Measurements from ENCODE around the gene COL6A2.
"Not testable (repeated sequence)": the region's sequence is repeated elsewhere in the genome, so short reads cannot be mapped to it uniquely, and the experiment has no call there.

Gene COL6A2

DNA sequence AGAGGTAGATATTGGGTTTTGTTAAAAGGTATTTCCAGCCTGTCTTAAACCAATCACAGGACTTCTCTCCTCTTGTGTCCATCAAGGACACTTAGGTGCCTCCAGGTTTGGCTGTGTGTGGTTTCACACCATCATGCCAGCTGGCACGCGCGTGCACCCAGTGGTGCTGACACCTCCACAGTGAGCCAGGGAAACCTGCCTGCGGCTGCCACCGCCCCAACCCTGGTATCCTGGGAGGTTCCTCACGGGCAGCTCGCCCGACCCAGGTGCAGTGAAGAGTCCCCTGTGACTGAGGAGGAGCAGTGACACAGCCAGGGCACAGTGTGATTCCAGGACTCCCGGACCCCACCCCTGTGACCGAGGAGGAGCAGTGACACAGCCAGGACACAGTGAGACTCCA lies 13.2 kb upstream of the COL6A2 start:
- H3K27ac ChIP-seq, result no peak overlapping the region

DNA sequence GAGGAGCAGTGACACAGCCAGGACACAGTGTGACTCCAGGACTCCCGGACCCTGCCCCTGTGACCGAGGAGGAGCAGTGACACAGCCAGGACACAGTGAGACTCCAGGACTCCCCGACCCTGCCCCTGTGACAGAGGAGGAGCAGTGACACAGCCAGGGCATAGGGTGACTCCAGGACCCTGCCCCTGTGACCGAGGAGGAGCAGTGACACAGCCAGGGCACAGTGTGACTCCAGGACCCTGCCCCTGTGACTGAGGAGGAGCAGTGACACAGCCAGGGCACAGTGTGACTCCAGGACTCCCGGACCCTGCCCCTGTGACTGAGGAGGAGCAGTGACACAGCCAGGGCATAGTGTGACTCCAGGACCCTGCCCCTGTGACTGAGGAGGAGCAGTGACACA lies 12.7 kb upstream of the COL6A2 start:
- H3K9ac ChIP-seq; H2AFZ ChIP-seq; H3K79me2 ChIP-seq; H3K4me2 ChIP-seq (ENCODE audit: low read length); H3K9me3 ChIP-seq (ENCODE audit: control insufficient read depth, low read length); H3K27ac ChIP-seq; H3K4me1 ChIP-seq; H3K36me3 ChIP-seq (ENCODE audit: control insufficient read depth, insufficient read depth, low read length); H3K4me3 ChIP-seq (ENCODE audit: low read depth, low read length); H3K27me3 ChIP-seq (ENCODE audit: control insufficient read depth, insufficient read depth, low read length): not testable (repeated sequence)

More for the DNA sequence above, 13.2 kb upstream of the COL6A2 start:
- H3K4me2 ChIP-seq (ENCODE audit: low read length), result no peak overlapping the region
- no peak overlapping the region for H3K9ac ChIP-seq
- no peak overlapping the region for H2AFZ ChIP-seq
- H3K79me2 ChIP-seq, result no peaks in the 10 kb centered on the region
- H3K9me3 ChIP-seq (ENCODE audit: control insufficient read depth, low read length), result no peaks in the 10 kb centered on the region
- no peak overlapping the region for H3K4me3 ChIP-seq (ENCODE audit: low read depth, low read length)
- no peaks in the 10 kb centered on the region for H3K36me3 ChIP-seq (ENCODE audit: control insufficient read depth, insufficient read depth, low read length)
- no peaks in the 10 kb centered on the region for H3K4me1 ChIP-seq
- no peaks in the 10 kb centered on the region for H3K27me3 ChIP-seq (ENCODE audit: control insufficient read depth, insufficient read depth, low read length)
- TF ChIP-seq CTCF (IDR thresholded peaks at IDR 0.05), result no peak

DNA sequence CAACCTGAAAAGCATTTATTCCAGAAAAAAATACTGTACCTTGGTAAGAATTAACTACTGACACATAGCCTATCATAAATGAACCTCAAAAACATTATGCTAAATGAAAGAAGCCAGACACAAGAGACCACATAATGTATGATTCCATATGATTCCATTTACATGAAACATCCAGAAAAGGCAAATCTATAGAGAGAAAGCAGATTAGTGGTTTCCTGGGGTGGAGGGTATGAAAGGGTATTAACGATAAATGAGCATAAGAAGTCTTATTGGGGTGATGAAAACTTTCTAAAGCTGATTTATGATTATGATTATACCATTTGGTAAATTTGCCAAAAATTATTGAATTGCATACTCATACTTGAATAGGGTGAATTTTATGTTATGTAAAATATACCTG lies 10.3 kb upstream of the COL6A2 start:
- no peak for TF ChIP-seq CTCF (IDR thresholded peaks at IDR 0.05)
- Histone ChIP-seq H3K4me1 (no peaks in the 10 kb centered on the region), H3K79me2 (no peaks in the 10 kb centered on the region), H3K27ac (no peak overlapping the region), H2AFZ (no peak overlapping the region), H3K36me3 (ENCODE audit: control insufficient read depth, insufficient read depth, low read length) (no peaks in the 10 kb centered on the region), H3K4me2 (ENCODE audit: low read length) (no peak overlapping the region), H3K4me3 (ENCODE audit: low read depth, low read length) (no peak overlapping the region), H3K27me3 (ENCODE audit: control insufficient read depth, insufficient read depth, low read length) (no peaks in the 10 kb centered on the region), H3K9me3 (ENCODE audit: control insufficient read depth, low read length) (no peaks in the 10 kb centered on the region), H3K9ac (no peak overlapping the region)

DNA sequence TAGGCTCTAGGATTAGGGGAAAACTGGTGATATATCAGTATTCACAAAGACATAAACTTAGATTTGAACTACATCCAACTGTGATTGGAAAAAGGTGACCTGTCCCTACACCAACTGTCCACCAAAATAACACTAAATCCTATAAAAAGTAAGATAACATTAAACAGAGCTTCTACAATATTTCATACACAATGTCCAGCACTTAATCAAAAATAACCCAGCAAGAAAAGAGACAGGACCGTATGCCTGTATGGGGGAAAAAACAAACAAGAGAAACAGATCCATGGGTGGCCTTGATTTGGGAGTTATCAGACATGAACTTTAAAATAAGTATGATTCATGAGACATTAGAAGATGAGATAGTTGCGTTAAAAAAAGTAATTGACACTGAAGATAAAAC lies 9.7 kb upstream of the COL6A2 start:
- no peak overlapping the region for H3K4me2 ChIP-seq (ENCODE audit: low read length)
- no peak overlapping the region for H3K4me3 ChIP-seq (ENCODE audit: low read depth, low read length)
- H3K9ac ChIP-seq, result no peak overlapping the region
- H3K27ac ChIP-seq, result no peak overlapping the region
- no peaks in the 10 kb centered on the region for H3K9me3 ChIP-seq (ENCODE audit: control insufficient read depth, low read length)
- no peaks in the 10 kb centered on the region for H3K79me2 ChIP-seq
- H3K4me1 ChIP-seq, result no peaks in the 10 kb centered on the region
- H3K27me3 ChIP-seq (ENCODE audit: control insufficient read depth, insufficient read depth, low read length), result no peaks in the 10 kb centered on the region
- H2AFZ ChIP-seq, result no peak overlapping the region
- TF ChIP-seq CTCF (IDR thresholded peaks at IDR 0.05), result no peak
- H3K36me3 ChIP-seq (ENCODE audit: control insufficient read depth, insufficient read depth, low read length), result no peaks in the 10 kb centered on the region

DNA sequence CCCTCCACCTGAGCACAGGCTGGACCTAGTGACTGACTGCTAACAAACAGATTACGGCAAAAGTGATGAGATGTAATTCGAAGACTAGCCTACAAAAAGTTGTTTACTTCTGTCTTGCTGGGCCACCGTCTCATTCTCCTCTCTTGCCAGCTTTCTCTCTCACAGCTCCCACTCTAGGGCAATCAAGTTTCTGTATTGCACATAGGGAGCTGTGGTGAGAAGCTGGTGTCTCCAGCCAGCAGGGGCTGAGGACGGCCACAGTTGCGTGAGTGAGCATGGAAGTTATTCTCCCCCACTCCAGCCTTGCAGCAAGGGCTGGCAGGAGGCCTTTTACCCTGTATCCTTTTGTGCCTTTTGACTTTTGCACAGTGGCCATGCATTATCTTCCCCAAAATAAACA lies 8.6 kb upstream of the COL6A2 start:
- no peaks in the 10 kb centered on the region for H3K36me3 ChIP-seq (ENCODE audit: control insufficient read depth, insufficient read depth, low read length)
- H3K9ac ChIP-seq, result no peak overlapping the region
- H3K4me1 ChIP-seq, result no peaks in the 10 kb centered on the region
- no peaks in the 10 kb centered on the region for H3K79me2 ChIP-seq
- no peak overlapping the region for H3K27ac ChIP-seq
- H3K4me2 ChIP-seq (ENCODE audit: low read length), result no peak overlapping the region
- no peak for TF ChIP-seq CTCF (IDR thresholded peaks at IDR 0.05)
- H2AFZ ChIP-seq, result no peak overlapping the region
- no peaks in the 10 kb centered on the region for H3K9me3 ChIP-seq (ENCODE audit: control insufficient read depth, low read length)
- H3K27me3 ChIP-seq (ENCODE audit: control insufficient read depth, insufficient read depth, low read length), result no peaks in the 10 kb centered on the region
- no peak overlapping the region for H3K4me3 ChIP-seq (ENCODE audit: low read depth, low read length)

All from parathyroid adenoma (tissue), 2 donors.